Middle frontal gyrus (tissue), 1 donor: ENCODE data around the gene DUSP28.
A peak's percentile ranks its signal among the peaks of the same experiment; 100 is the strongest.

Experiments used
- DNase-seq: peaks from one replicate; pipeline ENCODE4 v3.0.0-alpha.2; 2015; ENCODE audit warnings: low spot score; ENCODE audit errors: extremely low spot score

DUSP28 gene

DNA sequence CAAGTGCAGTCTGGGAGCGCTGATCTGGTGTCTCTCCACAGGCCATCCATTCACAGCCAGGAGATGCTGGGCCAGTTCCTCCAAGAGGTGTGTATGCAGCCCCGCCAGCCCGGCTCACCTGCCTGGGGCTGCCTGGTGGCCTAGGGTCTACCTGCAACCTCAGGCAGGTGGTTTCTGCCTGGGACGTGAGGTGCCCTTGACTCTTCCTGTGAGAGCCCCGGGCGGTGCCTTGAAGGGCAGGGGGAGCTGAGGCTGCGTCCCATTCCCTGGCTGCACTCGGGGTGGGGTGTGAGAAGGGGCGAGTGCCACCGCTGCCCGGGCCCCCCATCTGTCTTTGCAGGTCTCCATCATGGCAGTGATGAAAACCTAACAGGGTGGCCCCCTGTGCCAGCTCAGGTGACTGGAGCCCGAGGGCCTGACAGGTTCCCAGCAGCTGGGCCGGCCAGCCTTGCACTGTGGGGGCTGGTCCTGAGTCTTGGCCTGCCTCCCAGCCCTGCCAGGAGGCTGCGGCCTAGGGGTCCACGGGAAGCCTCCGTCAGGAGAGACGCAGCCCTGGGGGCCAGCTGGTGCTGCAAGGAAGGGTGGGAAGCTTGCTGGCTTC, 38.3 kb downstream of the DUSP28 start:
- DNase-seq = no peak

DNA sequence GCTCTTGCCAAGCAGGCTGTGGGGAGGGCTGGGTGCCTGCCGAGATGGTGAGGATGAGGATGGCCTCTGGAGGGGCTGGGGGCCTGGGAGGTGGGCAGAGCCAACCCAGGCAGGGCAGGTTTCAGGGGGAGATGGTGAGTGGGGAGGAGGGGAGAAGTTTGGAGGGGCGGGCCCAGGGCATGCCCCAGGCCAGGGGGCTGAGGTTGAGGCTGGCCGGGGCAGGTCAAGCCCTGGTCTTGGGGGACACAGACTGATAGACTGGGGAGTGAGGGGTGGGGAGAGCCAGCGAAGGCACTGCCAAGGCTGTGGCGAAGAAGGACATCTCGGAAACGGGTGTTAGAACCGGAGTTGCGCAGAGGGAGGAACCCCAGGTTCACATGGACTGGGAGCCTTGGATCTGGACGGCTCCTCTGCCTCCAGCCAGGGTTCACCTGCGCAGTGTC, 39.0 kb downstream of the DUSP28 start:
- DNase-seq = no peak

DNA sequence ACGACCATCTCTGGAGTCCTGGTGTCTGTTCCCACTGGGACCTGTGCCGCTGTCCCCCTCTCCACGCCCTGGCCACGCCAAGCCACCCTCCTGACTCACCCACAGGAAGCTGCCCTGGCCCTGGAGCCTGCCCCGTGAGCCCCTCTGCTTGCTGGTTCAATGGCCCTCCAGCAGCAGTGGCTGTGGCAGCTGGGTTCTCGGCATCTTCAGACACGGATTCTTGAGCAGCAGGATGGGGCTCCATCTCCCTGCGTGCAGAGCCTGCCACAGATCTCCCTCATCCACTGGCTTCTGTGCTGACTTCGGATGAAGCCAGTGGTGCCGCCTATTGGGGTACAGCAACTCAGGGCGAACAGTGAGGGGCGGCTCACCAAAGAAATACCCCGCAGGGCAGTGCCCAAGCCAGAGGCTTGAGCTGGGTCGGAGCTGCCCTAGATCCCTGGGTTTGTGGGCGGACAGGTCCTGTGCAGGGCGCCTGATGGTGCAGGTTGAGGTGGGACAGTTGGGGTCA, 40.3 kb downstream of the DUSP28 start:
- DNase-seq = no peak

- DNase-seq = no peak
Observed at GRCh38 chr2:240601061-240601830, 41.1 kb downstream of the DUSP28 start.

DNA sequence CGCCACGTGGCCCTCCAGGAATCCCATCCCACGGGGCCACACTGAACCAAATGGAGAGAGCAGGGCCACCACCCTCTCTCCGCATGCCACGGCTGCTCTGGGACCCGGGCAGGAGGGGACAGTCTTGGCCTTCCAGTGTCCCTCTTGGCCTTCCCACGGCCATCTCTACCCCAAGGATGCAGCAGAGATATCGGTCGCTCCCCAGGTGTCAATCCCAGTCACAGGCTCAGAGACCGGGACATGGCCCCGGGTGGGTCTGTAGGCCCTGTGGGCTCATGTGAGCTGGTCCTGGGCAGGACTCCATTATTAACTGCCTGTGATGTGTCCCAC, 41.6 kb downstream of the DUSP28 start:
- DNase-seq = no peak

DNA sequence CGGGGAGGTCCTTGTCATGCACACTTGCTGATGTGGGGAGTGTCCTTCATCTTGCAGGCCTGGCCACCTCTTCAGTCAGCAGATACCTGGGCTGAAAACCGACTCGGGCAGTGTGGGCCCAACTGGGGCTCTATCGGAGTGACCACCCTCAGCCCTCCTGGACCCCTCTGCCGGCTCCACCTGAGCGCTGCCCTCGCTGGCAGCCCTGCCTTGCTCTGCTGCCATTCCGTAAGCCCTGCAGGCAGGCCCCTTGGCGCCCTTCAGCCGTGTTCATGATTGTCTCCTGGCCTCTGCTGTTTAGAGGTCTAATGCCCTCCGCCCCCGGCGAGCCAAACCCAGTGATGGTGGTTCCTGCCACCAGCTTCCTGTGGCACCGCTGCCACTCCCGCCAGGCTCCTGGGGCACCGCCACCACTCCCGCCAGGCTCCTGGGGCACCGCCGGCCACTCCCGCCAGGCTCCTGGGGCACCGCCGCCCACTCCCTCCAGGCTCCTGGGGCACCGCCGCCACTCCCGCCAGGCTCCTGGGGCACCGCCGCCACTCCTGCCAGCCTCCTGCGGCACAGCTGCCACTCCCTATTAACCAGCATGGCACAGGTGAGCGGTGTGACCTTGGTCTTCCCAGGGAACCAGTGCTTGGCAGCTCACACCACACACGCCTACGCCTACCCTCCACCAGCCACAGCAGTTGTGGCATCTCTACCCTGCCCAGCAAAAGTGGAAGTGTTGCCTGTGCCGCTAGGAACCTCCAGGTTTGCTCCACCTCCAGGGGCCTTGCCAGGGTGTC, 42.3 kb downstream of the DUSP28 start:
- DNase-seq = no peak

GRCh38 chr2:240603081-240603835, 43.1 kb downstream of the DUSP28 start:
- no peak for DNase-seq

DNA sequence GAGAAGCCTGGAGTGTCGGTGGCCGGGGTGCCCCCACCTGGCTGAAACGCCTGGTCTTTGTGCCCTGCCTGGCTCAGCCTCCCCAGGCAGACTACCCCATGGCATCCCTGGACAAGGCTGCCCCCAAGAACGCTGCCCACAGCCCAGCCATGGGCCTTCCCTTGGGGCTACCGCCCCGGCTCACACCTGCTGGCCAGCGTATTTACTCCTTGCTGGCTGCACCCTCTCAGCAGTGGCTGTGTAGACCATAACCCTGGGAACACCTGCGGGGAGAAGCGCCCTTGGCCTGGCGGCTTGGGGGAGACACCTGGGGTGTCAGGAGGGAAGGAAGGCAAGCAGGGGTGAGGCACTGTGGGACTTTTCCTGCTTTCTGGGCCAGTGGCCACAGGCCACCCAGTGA, 43.7 kb downstream of the DUSP28 start:
- DNase-seq = no peak

DNA sequence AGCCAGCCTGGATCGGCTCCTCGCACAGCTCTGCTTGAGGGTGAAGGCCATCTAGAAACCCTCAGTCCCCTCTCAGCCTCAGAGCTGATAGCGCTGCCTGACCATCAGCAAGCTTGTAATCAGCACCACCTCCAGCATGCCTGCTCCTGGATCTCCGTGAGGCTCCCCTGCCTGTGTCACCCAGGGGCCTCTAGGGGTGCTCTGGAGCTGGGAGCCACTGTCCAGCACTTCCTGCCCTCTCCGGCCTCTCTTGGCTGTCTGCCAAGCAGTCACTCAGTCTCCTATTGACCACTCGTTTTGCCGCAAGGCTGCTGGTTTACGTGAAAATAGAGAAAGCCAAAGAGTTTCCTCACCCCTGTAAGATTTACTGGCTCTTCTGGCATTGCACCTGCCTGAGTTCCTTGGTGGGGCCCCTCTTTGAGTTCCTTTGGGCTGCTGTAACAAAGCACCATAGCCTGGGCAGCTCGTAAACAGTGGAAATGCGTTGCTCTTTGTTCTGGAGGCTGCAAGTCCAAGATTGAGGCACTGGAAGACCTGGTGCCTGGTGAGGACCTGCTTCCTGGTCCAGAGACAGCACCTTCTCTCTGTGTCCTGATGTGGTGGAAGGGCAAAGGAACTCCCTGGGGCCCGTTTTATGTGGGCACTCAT, 44.3 kb downstream of the DUSP28 start:
- peak; percentile 60 for DNase-seq

DNA sequence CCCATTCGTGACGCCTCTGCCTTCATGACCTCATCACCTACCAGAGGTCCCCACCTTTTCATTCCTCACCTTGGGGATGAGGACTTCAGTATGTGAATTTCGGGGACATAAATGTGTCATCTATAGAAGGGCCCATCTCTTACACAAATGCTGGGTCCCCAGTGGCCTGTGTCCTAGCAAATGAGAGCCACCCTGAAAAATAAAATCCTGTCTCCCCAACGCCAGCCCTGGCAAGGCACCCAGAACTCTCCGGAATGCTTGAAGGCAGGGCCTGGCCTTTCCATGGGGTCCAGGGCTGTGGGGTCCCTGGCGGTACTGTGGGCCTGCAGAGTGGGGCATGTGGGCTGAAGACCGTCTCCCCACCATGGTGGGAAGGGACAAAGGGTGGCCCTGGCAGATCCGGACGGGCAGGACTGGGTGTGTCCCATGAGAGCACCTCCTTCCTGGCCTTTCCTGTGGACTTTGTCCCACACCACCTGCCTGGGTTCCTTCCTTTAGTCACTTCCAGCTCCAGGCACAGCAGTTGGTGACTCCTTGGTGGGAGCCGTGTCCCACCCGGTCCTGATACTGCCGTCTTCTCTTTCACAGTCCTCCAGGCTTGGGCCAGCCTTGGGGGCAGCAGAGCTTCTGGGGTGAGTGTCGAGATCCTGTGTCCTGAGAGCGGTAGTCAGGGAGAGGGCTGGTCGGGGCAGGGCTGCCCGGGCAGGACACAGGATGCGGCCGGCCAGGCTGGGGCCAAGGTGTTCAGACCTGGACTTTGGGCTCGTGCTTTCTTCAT, 45.0 kb downstream of the DUSP28 start:
- no peak for DNase-seq

GRCh38 chr2:240605867-240606743, 45.9 kb downstream of the DUSP28 start:
- DNase-seq = no peak

- DNase-seq = no peak
Observed at GRCh38 chr2:240611601-240612210, 51.5 kb downstream of the DUSP28 start.
